HT1080 (cell line): ENCODE data around the gene TRIB2. TPM values are rescaled to one million over a fixed set of nuclear protein-coding genes. Genes with fewer than 3 reads are reported as not detected.

Source experiments
- DNase-seq: peaks from one replicate; pipeline ENCODE4 v3.0.0-alpha.2; 2015; ENCODE audit warnings: low read depth
- total RNA-seq: library from RNA; depleted of rRNA; stranded (reverse); fragments of >200 nt; shearing (Covaris generic); gene quantifications from 2 replicates; pipeline ENCODE4 v1.2.3, GENCODE V29; 2014

Gene TRIB2
- total RNA-seq, 1 experiment from 2014 or later = 15.1 TPM

DNA sequence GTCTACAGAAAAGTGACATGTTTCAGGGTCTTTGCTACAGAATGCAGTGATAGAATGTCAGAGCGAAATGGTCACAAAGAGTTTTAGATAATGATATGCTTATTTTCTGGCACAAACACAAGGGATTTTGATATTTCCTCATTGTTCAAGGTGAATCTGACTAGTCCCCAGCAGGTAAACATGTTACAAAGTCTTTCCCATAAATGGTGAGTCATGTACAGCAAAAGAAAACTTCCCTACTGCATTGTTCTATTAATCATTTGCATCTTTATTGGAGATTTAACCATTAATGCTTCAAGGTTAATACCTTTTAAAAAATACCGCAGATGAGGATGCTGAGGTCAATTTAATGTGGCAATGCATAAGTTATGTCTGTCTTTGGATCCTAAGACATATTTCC is 19.1 kb upstream of the TRIB2 start:
- no peak for DNase-seq

DNA sequence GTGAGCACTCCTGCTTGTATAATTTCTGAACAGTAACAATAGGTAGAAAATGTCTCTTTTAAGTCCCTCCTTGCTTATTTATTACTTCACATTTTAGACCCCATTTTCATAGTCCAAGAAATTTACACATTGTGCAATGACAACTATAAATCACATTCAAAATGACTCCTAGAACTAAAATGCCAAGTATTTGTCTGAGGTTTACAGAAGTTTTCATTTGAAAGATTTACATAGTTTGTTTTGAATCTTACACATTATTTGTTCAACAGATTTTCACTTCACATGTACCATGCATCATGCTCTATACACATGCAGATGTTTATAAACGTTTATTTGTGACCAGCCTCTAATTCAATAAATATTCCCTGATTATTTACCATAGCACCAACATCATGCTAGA is 15.7 kb upstream of the TRIB2 start:
- no peak for DNase-seq

DNA sequence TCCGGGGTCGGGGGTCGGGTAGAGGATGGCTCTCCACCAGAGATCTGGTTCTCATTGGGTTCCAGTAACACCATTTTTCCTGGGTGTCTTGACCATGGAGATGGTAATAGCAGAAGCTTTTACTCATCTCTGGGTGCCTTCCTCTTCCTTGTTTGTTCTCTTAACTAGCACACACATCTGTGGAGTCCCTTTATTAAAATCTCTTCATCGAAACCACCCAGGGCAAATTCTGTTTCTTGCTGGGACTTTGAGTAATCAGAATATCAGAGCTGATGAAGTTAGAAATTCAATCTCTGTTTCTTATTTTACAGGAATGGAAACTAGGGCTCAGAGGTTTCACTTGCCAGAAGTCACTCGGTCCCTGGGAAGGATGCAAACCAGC is 15.0 kb upstream of the TRIB2 start:
- no peak for DNase-seq

DNA sequence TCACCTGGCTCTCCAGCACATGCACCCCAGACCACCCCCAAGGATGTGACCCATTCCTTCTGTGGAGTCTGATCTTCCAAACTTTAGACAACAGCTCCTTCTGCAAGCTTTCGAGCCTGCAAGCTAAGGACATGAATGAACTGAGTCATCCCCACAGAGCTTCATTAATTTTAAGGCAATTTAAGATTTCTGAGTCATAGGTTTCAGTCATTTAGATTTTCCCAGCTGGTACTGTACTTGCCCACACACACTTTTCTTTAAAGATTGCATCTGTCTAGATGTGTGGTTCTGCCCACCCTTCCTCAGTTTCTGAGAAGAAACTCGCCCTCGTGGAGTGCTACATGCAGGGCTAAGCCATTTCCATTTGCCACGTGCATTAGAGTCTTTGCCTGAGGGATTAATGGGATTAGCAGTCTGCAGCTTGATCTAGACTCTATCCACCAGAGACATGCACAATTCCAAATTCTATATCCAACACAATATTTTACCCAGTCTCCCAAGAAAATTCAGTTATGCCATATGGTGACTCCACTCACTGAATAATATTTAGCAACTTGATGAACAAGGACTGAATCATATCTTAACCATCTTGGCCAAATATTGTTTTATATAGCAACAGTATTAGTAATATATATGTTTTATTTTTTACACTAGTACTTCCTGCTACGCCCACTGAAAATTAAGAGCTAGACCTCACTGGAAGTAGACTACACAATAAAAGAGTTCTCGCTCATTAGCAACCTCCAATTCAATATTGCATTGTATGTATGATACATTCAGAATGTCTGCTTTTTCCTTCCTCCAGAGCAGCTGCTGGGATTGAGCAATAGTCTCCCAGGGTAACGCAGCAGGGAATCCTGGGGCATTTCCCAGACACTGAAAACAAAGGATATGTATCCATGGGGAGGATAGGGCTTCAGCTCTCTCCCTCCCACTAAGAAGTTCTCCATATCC is 14.3 kb upstream of the TRIB2 start:
- peak; percentile 87 for DNase-seq

DNA sequence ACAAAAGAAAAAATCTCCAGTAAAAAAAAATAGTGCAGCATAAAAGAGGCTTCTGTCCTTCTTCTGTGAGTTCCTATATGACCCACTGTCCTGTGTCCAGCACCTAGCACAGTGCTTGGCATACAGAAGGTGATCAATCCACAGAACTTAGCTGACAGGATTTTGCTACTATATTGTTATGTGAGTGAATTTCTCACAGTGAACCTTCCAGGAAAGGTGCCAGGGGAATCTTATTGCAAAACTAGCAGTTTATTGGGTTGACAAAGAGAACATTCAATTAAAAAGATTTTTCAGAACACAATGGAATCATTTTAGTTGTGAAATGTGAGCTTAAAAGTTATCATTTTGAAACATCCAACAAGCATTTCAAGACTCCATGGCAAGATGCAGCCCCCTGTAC is 12.4 kb upstream of the TRIB2 start:
- no peak for DNase-seq

DNA sequence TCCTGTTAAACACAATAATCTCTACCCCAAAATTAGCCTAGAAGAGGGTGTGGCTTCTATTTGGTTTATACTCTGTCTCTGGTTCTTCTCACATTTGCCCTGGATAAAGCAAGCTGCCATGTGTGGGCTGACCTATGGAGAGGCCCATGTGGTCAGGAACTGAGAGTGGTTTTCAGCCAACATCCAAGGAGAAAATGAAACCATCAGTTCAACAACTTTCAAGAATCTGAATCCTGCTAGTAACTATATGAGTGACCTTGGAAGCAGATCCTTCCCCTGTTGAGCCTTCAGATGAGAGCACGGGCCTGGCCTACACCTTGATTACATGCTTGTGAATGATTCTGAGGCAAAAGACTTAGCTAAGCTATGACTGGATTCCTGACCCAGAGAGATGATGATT is 11.5 kb upstream of the TRIB2 start:
- no peak for DNase-seq

DNA sequence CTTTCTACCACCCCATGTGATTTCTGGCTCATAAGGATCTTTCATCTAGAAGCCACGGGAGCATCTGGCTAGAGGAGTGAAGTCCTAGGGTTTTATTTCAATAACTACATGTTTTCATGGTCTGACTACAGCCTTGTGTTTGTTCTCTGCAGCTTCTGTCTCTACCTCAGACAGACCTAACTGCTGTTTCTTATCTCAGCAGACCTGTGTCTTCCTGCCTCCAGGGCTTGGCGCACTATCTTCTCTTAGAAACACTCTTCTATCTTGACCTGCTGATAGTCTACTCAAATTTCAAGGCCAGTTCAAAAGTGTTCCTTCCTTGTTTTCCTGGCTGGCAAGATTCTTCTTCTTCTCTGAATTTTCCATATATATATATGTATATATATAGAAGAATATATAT is 11.0 kb upstream of the TRIB2 start:
- no peak for DNase-seq

DNA sequence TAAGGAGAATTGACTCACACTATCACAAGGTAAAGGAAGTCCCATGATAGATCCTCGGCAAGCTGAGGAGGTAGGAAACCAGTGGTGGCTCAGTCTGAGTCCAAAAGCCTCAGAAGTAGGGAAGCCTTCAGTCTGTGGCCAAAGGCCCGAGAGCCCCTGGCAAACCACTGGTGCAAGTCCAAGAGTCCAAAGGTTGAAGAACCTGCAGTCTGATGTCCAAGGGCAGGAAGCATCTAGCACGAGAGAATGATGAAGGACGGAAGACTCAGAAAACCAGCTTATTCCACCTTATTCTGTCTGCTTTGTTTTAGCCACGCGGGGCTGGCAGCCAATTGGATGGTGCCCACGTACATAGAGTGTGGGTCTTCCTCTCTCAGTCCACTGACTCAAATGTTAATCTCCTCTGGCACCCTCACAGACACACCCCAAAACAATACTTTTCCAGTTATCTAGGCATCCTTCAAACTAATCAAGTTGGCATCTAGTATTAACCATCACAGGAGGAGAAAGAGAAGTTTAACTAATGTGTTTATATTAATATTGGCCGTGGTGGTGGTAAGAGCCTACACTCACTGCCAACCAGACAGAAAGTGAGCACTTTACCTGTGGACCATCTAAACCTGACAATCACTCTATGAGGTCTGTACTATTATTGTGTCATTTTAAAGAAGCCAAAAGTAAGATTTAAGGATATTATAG is 8.1 kb upstream of the TRIB2 start:
- DNase-seq = no peak

DNA sequence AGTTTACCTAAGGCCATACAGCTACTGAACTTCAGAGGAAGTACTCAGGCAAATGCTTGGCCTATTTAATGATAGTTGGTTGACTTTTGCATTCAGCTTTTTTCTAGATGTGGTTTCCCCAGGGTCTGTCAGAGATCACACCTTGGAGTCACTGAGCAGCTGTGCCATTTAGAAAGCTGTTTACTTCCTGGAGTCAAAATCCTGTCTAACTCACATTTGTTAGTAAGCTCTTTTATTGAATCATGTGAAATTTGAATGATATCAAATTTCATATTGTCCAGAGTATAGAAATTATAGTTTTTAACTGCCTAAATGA is 7.6 kb upstream of the TRIB2 start:
- DNase-seq = no peak

DNA sequence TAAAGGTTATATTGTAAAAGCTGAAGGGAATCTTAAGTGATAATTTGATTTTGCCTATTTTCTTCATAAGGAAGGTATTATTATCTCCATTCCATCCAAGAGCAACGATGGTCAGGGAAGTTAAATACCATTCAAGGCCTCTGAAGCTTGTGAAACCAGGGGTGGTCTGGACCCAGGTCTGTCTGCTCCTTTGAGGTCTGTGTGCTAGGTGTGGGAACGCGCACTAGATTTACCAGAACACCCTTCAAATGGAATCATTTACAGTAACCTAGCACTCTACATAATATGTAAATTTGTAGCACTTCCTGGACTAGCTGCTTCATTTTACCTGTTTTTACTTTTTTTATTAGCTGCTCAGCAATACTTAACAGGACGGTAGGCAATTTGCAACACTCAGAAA is 6.4 kb upstream of the TRIB2 start:
- no peak for DNase-seq

DNA sequence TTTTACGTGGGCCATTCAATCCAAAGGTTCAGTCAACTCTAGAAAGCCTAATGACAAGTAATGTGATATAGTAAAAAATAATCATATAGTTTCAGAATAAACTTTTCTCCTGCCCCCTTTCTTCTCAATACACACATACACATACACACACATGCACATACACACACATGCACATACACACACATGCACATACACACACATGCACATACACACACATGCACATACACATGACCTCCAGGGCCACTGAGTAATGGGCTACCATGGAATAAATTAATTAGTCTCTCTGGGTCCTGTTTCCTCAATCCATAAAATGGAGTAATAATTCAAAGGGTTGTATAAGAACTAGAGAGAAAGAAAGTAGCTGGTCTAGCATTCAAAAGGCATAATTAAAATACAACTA is 5.4 kb upstream of the TRIB2 start:
- no peak for DNase-seq

DNA sequence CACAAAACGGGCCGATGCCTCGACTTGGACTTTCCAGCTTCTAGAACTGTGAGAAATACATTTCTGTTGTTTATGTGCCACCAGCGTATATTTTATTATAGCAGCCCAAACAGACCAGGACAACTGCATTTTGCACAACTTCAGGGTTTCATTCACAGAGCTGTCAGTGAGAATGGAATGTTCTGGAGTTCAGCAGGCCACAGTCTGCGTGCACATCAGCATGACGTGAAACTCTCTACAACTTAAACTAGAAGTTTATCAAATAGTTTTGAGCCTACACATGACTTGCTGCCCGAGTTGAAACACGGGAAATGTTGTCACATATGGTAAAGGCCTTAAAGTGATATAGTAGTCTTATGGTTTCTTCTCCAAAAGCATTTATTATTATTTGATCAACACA is 3.9 kb upstream of the TRIB2 start:
- DNase-seq = no peak

DNA sequence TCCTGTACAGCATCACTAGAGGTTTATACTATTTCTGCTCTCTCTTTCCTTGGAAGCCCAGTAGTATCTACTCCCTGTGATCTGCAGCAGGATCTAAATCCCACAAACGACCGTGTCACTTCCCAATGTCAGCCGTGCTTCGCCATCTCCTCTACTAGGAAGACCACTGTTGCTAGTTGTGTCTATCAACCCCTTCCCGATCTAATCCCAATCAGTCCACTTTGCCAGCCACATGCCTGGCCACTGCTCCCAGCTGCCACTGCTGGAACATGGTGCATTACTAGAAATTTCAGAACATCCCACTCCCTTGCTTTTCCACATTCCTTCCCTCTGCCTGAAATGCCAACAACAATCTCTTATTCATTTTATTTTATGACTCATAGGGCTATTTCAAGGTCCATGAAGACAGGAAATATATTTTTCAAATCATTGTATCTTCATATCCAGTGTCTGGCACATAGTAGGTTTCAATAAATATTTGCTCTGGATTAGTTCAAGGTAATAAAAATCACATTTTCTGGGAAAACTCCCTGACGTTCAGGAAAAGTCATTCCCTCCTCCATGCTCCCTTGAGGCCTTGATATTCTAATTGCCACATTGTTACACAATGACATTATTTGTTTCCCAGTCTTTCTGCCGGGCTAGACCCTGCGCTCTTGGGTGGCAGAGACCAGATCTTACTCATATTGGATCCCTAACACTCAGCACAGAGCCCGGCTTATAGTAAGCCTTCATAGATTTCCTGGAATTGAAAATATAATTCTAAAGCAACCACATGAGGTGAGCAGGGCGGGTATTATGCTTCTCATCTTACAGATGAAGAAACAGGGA is 2.1 kb upstream of the TRIB2 start:
- DNase-seq = peak; percentile 74

DNA sequence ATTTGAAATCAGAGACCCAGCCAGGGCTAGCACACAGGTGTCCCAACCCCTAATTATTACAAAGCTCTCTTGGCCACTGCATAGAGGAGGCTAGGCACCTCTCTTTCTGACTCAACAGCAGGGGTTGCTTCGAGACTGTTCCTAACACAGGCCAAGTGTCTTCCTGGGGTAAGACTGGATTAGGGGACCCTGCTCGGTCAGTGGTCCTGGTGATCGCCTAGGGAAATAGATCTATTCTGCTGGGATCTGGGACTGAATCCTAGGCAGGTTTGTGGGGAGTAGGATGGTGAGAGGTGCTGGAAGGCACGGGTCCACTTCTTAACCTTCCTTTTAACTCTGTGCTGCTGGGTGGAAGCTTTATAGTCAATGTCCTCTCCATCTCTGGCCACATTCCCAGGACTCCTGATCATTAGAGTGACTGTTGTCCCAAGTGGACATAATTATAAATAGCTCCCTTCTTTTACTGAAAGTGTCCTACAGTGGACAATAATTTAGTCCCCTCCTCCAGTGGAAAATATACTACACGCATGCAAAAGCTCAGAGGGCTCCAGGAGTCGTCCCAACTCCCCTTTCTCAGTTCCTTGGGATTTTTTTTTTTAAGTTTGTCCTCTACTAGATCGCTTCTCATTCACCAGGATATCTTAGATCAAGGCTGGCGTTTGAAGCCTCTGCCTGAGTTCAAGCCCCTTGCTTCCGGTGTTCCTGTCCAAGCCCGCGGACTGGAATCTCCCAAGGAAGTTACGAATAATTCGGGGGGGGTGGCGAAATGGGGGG is 1.3 kb upstream of the TRIB2 start:
- DNase-seq = no peak

DNA sequence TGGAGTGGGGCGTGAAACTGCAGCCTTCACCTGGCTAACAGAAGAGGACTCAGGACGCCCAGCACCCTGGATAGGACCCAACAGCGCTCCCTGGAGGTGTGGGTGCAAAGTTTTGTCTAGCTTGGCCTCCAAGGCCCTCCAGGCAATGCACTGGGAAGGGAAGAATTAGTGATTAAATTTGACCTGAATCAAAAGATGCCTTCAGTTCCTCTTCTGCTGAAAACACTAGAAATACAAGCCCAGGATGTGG is 779 bp upstream of the TRIB2 start:
- peak; percentile 32 for DNase-seq

DNA sequence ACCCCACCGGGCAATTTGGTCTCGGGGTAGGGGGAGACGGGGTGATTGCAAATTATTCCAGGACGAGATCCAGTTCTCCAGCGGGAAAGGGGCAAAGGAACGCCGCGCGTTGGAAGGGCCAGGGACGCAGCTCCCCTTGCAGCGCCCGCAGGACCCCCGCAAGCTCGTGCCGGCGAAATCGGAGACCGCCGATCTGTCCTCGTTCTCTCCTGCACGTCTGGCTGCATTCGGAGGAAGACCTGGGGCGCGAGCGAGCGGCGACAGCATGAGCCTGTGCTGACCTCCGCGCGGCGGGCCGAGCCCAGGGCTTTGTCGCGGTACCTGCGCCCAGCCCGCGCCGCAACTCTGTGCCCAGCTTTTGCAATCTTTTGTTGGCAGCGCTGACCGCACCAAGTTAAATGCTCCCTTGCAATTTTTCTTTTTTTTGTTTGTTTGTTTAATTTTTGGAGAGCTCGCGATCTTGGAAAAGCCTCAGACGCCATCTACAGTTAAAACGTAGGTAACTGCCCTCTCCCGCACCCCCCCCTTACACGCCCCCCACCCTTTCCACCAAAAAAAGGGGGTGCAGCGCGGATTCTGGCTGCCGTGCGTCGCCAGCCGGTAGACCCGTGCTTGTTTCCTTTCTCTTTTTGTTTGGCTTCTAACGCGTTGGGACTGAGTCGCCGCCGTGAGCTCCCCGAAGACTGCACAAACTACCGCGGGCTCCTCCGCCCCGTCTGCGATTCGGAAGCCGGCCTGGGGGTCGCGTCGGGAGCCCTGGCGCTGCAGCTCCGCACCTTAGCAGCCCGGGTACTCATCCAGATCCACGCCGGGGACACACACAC is 667 bp downstream of the TRIB2 start:
- DNase-seq = peak; percentile 55

DNA sequence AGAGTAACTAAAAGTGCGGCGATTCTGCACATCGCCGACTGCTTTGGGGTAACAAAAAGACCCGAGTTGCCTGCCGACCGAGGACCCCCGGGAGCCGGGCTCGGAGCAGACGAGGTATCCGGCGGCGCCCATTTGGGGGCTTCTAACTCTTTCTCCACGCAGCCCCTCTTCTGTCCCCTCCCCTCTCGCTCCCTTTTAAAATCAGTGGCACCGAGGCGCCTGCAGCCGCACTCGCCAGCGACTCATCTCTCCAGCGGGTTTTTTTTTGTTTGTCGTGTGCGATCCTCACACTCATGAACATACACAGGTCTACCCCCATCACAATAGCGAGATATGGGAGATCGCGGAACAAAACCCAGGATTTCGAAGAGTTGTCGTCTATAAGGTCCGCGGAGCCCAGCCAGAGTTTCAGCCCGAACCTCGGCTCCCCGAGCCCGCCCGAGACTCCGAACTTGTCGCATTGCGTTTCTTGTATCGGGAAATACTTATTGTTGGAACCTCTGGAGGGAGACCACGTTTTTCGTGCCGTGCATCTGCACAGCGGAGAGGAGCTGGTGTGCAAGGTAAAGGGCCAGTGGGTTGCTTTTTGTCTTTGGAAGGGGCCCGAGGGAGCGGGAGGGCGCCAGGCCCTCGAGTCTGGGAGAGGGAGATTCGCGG is 1.4 kb downstream of the TRIB2 start:
- DNase-seq = peak; percentile 29

DNA sequence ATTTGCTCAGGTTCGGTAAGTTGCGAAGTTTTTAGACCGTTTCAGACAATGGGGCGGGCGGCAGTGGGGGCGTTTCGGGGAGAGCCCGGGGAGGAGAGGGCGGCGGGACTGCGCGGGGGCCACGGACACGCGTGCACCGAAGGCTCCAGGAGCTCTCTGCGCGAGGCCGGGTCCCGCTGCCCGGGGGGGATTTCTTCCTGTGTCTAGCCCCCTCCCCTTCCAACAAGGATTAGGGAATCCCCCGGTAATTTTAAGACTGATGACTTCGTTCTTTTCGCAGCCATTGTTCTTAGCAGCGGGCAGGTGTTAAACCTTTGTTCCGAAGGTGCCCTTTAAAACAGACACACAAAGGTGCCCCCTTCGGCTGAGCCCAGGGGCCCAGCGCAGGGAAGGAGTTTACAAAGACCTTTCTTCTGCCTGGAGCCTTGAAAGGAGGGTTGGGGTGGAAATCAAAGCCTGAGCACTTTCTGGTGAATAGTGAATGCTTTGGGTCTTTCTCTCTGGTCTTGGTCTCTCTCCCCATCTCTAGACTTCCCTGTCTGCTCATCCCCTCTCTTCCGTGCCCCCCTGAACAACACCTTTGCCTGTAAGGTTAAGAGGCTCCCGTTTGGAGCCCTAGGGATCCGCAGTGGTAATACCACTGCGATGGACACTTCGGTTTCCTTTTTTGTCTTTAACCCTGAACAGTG is 2.1 kb downstream of the TRIB2 start:
- DNase-seq = no peak

DNA sequence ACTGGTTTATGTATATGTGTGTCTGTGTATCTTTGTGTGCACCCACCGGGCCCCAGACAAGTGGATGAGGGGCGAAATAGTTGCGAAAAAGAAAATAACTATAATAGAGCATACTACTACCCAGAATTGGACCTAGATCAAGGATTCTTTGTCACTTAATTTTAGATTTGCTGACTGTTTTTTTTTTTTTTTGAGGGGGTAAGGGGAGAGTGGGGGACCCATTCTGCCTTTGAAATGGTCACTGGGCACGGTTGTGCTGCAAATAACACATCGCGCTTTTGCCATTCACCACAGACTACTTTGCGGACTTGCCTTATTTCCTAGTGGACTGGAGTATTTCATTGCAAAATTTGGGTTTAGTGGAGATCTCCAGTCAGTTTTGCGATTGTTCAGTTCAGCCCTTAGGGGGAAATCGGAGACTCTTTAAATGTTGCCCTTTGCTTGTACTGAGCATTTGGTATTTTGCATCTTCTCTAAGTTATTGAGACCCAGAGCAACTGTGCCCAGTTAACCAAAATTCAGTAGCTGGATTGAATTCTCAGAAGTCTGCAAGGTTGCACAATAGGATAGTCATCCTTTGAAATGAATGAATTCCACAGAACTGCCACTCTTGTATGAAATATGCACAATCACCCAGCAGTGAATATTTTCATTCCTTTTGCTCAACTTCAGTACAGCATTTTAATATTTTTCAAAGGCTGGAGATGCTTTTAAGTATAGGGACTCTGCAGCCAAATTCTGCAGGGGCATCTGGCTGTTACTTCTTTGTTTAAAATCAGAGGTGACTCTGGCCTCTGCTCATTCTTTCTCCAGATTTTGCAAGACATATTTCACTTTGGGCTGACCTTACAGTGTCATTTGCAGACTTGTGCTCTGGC is 2.9 kb downstream of the TRIB2 start:
- DNase-seq = peak; percentile 24
